ENCODE measurements around the gene CCDC88C.

The CCDC88C gene

GRCh38 chr14:91317381-91318308 is 100.0 kb downstream of the CCDC88C start:
- peak; percentile 59 for TF ChIP-seq CTCF (IDR thresholded peaks at IDR 0.05)

DNA sequence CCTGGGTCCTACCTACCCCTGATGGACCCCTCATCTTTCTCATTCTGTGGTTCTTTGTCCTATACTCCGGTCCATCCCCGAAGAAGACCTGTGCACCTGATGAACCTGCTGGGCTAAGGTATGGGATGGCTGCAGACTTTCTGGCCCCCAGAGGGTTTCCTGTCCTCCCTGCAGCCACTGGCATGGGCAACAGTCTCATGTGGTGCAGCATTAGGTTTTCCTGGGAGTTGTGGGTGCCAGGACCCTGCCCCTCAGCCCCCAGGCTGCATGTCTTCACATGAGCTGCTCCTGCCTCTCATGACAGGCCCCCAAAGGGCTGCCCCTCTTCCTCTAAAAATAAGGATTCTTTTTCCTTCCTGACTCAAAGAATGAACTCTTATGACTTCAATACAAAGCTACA is 100.9 kb downstream of the CCDC88C start:
- no peak for TF ChIP-seq CTCF (IDR thresholded peaks at IDR 0.05)

DNA sequence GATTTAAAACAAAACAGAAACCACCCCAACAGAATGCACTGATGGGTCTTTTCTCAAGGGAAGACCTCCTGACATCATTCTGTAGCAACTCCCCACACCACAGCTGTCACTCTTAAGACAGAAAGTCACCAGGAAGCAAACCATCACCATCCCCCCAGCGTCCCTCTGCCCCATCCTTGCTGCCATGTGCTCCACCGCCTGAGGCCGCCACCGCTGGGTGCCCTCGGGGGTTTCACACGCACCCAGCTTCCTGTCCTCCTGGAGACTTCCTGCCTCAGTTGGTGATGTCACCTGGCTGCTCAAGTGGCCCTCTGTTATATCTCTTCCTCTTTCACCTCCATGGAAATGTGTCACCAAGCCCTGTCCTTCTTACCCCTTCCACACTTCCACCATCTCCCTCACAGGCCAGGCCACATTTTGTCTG is 101.8 kb downstream of the CCDC88C start:
- TF ChIP-seq CTCF (IDR thresholded peaks at IDR 0.05): no peak

DNA sequence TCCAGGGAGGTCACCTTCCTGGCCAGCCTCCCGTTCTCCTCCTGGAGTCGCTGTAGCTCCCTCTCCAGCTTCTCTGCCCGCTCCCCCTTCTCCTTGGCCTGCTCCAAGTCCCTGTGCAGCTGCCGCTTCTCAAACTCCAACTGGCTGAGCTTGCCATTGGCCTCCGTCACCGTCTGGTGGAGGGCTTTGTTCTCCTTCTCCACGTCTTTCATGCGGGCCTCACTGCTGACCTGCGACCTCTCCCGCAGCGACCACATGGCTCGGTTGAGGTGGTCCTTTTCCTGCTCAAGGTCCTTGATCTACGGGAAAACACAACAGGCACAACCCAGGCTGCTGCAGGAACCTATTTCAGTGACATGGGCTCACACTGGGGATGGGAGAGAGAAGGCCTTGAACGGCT is 103.8 kb downstream of the CCDC88C start:
- TF ChIP-seq CTCF (IDR thresholded peaks at IDR 0.05): no peak

GRCh38 chr14:91313154-91313850 is 104.3 kb downstream of the CCDC88C start:
- TF ChIP-seq CTCF (IDR thresholded peaks at IDR 0.05): no peak

- TF ChIP-seq CTCF (IDR thresholded peaks at IDR 0.05): no peak
Observed at GRCh38 chr14:91311284-91311662, 106.3 kb downstream of the CCDC88C start.

DNA sequence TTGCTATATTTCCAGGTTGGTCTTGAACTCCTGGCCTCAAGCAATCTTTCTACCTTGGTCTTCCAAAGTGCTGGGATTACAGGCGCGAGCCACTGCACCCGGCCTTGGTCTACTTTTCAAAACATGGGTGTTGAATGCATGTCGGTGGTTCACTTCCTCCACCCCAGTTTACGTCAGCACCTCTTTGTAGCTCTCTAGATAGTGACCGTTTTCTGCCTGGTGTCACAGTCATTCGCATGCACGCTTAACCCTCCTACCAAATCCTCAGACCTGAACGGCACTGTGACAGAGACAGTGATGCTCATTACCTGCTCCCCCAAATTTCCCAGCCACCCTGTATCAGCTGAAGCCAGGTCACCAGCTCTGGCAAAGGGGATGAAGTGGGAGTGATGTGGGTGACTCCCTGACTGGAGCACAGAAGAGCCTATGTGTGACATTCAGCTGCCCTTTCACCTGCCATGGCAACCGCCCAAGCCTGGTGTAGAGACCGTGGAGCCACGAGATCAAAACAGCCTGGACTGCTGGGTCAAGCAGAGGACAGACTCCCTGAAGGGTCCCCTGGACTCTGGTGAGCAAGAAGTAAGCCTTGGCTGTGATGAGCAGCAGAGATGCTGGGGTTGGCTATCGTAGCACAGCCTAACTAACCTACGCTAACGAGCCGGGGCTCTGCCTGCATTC is 106.9 kb downstream of the CCDC88C start:
- TF ChIP-seq CTCF (IDR thresholded peaks at IDR 0.05): no peak

Measured in LNCAP (cell line).